ENCODE results near the gene AHI1.

The AHI1 gene

DNA sequence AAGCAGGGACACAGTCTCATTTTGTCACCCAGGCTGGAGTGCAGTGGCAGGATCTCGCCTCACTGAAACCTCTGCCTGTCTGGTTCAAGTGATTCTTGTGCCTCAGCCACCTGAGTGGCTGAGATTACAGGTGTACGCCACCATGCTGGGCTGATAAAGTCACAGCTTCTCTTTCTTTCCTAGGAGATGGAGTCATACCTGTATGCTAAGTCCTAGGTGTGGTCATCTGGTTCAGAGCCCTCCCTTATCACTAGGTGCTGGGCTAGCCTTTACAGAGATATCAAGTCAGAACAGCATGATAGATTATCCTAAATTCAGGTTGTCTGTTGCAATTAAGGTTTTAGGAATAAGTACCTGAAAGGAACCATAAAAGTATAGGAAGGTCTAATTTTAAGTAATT lies 86.7 kb downstream of the AHI1 start:
- no peak overlapping the region for H3K4me3 ChIP-seq (ENCODE audit: low read depth, low read length)
- peaks cover 6 to 15% of the 10 kb centered on the region in 2 experiments; a peak in 2 of 3 replicates for H3K36me3 ChIP-seq (ENCODE audit: control insufficient read depth in 2 of 2, insufficient read depth in 1 of 2, low read length in 2 of 2)
- no peak overlapping the region for H3K27ac ChIP-seq (ENCODE audit: extremely low read depth, low read depth, low read length)
- ChIA-PET POLR2A (no interaction called here), CTCF (interaction anchor here (1.1 to 1.2 kb wide), 2 partner anchors 13 to 16 kb away, joined by 3 to 4 read pairs; no protein-coding TSS in a partner anchor)
- no peaks in the 10 kb centered on the region for H3K9me3 ChIP-seq (ENCODE audit: control insufficient read depth, insufficient read depth, low read depth, low read length)
- TF ChIP-seq ZNF707 (tag by site-specific recombination; IDR thresholded peaks at IDR 0.05) (no peak), YY1 (tag by site-specific recombination; IDR thresholded peaks at IDR 0.05) (no peak), HOXC10 (CRISPR knock-in tag; IDR thresholded peaks at IDR 0.05) (no peak), ZNF138 (tag by site-specific recombination; IDR thresholded peaks at IDR 0.05; ENCODE audit: borderline replicate concordance) (no peak), GLI4 (tag by site-specific recombination; IDR thresholded peaks at IDR 0.05) (no peak), ZNF394 (tag by site-specific recombination; IDR thresholded peaks at IDR 0.05; ENCODE audit: borderline replicate concordance) (no peak), ZNF549 (tag by site-specific recombination; IDR thresholded peaks at IDR 0.05) (no peak), GLIS1 (tag by site-specific recombination; IDR thresholded peaks at IDR 0.05) (no peak), ZNF521 (tag by site-specific recombination; IDR thresholded peaks at IDR 0.05) (no peak), ZBTB7A (tag by site-specific recombination; IDR thresholded peaks at IDR 0.05; ENCODE audit: low read depth) (no peak), ZBTB17 (tag by site-specific recombination; IDR thresholded peaks at IDR 0.05) (no peak), SCRT1 (tag by site-specific recombination; IDR thresholded peaks at IDR 0.05; ENCODE audit: borderline replicate concordance) (no peak), ZNF529 (tag by site-specific recombination; IDR thresholded peaks at IDR 0.05; ENCODE audit: insufficient replicate concordance) (no peak), ZNF157 (tag by site-specific recombination; IDR thresholded peaks at IDR 0.05) (no peak), ZNF600 (tag by site-specific recombination; IDR thresholded peaks at IDR 0.05) (no peak), ZNF560 (tag by site-specific recombination; IDR thresholded peaks at IDR 0.05; ENCODE audit: borderline replicate concordance) (no peak)
- TF ChIP-seq, protein P1, sequence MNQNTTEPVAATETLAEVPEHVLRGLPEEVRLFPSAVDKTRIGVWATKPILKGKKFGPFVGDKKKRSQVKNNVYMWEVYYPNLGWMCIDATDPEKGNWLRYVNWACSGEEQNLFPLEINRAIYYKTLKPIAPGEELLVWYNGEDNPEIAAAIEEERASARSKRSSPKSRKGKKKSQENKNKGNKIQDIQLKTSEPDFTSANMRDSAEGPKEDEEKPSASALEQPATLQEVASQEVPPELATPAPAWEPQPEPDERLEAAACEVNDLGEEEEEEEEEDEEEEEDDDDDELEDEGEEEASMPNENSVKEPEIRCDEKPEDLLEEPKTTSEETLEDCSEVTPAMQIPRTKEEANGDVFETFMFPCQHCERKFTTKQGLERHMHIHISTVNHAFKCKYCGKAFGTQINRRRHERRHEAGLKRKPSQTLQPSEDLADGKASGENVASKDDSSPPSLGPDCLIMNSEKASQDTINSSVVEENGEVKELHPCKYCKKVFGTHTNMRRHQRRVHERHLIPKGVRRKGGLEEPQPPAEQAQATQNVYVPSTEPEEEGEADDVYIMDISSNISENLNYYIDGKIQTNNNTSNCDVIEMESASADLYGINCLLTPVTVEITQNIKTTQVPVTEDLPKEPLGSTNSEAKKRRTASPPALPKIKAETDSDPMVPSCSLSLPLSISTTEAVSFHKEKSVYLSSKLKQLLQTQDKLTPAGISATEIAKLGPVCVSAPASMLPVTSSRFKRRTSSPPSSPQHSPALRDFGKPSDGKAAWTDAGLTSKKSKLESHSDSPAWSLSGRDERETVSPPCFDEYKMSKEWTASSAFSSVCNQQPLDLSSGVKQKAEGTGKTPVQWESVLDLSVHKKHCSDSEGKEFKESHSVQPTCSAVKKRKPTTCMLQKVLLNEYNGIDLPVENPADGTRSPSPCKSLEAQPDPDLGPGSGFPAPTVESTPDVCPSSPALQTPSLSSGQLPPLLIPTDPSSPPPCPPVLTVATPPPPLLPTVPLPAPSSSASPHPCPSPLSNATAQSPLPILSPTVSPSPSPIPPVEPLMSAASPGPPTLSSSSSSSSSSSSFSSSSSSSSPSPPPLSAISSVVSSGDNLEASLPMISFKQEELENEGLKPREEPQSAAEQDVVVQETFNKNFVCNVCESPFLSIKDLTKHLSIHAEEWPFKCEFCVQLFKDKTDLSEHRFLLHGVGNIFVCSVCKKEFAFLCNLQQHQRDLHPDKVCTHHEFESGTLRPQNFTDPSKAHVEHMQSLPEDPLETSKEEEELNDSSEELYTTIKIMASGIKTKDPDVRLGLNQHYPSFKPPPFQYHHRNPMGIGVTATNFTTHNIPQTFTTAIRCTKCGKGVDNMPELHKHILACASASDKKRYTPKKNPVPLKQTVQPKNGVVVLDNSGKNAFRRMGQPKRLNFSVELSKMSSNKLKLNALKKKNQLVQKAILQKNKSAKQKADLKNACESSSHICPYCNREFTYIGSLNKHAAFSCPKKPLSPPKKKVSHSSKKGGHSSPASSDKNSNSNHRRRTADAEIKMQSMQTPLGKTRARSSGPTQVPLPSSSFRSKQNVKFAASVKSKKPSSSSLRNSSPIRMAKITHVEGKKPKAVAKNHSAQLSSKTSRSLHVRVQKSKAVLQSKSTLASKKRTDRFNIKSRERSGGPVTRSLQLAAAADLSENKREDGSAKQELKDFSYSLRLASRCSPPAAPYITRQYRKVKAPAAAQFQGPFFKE (tag by site-specific recombination; IDR thresholded peaks at IDR 0.05; ENCODE audit: borderline replicate concordance), result no peak
- TF ChIP-seq, protein P2, sequence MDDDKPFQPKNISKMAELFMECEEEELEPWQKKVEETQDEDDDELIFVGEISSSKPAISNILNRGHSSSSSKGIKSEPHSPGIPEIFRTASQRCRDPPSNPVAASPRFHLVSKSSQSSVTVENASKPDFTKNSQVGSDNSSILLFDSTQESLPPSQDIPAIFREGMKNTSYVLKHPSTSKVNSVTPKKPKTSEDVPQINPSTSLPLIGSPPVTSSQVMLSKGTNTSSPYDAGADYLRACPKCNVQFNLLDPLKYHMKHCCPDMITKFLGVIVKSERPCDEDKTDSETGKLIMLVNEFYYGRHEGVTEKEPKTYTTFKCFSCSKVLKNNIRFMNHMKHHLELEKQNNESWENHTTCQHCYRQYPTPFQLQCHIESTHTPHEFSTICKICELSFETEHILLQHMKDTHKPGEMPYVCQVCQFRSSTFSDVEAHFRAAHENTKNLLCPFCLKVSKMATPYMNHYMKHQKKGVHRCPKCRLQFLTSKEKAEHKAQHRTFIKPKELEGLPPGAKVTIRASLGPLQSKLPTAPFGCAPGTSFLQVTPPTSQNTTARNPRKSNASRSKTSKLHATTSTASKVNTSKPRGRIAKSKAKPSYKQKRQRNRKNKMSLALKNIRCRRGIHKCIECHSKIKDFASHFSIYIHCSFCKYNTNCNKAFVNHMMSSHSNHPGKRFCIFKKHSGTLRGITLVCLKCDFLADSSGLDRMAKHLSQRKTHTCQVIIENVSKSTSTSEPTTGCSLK (tag by site-specific recombination; IDR thresholded peaks at IDR 0.05), result no peak
- TF ChIP-seq, protein P3, sequence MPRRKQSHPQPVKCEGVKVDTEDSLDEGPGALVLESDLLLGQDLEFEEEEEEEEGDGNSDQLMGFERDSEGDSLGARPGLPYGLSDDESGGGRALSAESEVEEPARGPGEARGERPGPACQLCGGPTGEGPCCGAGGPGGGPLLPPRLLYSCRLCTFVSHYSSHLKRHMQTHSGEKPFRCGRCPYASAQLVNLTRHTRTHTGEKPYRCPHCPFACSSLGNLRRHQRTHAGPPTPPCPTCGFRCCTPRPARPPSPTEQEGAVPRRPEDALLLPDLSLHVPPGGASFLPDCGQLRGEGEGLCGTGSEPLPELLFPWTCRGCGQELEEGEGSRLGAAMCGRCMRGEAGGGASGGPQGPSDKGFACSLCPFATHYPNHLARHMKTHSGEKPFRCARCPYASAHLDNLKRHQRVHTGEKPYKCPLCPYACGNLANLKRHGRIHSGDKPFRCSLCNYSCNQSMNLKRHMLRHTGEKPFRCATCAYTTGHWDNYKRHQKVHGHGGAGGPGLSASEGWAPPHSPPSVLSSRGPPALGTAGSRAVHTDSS (tag by site-specific recombination; IDR thresholded peaks at IDR 0.05), result no peak
- H3K4me1 ChIP-seq (ENCODE audit: control insufficient read depth, insufficient read depth, low read length), result no peaks in the 10 kb centered on the region

Measured in HEK293 (cell line).